ENCODE results near the gene COX7A2L. TPM values are rescaled to one million over a fixed set of nuclear protein-coding genes. Genes with fewer than 3 reads are reported as not detected.

Gene COX7A2L
- total RNA-seq, 1 donor from 2014 or later = 109 TPM

GRCh38 chr2:42392191-42392590, 31.2 kb upstream of the COX7A2L start:
- Histone ChIP-seq H3K4me3 (no peak overlapping the region), H3K9me3 (replicated peaks) (no peaks in the 10 kb centered on the region), H3K27ac (replicated peaks) (no peak overlapping the region), H3K36me3 (no peaks in the 10 kb centered on the region), H3K27me3 (ENCODE audit: low read depth) (peaks cover 5% of the 10 kb centered on the region), H3K4me1 (no peaks in the 10 kb centered on the region)
- no peak for TF ChIP-seq CTCF (IDR thresholded peaks at IDR 0.05; ENCODE audit: borderline replicate concordance)
- intact Hi-C loops (cut with micrococcal nuclease) = no loop called here
- DNase-seq = no peak

- Histone ChIP-seq H3K27me3 (ENCODE audit: low read depth) (peaks cover 5% of the 10 kb centered on the region), H3K9me3 (replicated peaks) (no peaks in the 10 kb centered on the region), H3K27ac (replicated peaks) (no peak overlapping the region), H3K4me3 (no peak overlapping the region), H3K36me3 (no peaks in the 10 kb centered on the region), H3K4me1 (no peaks in the 10 kb centered on the region)
- no peak for DNase-seq
- intact Hi-C loops (cut with micrococcal nuclease) = no loop called here
- TF ChIP-seq CTCF (IDR thresholded peaks at IDR 0.05; ENCODE audit: borderline replicate concordance) = no peak
Measured at GRCh38 chr2:42390401-42390969, 29.5 kb upstream of the COX7A2L start.

GRCh38 chr2:42386682-42387081, 25.7 kb upstream of the COX7A2L start:
- peaks cover 6% of the 10 kb centered on the region for H3K27me3 ChIP-seq (ENCODE audit: low read depth)
- intact Hi-C loops (cut with micrococcal nuclease) = no loop called here
- H3K9me3 ChIP-seq (replicated peaks) = no peaks in the 10 kb centered on the region
- DNase-seq = no peak
- no peaks in the 10 kb centered on the region for H3K36me3 ChIP-seq
- no peaks in the 10 kb centered on the region for H3K4me1 ChIP-seq
- H3K27ac ChIP-seq (replicated peaks) = no peak overlapping the region
- peak; percentile 30 for TF ChIP-seq CTCF (IDR thresholded peaks at IDR 0.05; ENCODE audit: borderline replicate concordance)
- no peak overlapping the region for H3K4me3 ChIP-seq

GRCh38 chr2:42385225-42385624, 24.2 kb upstream of the COX7A2L start:
- H3K4me1 ChIP-seq = no peaks in the 10 kb centered on the region
- H3K36me3 ChIP-seq = no peaks in the 10 kb centered on the region
- intact Hi-C loops (cut with micrococcal nuclease) = no loop called here
- no peak overlapping the region for H3K27ac ChIP-seq (replicated peaks)
- no peak overlapping the region for H3K4me3 ChIP-seq
- TF ChIP-seq CTCF (IDR thresholded peaks at IDR 0.05; ENCODE audit: borderline replicate concordance) = peak; percentile 35
- no peak for DNase-seq
- no peaks in the 10 kb centered on the region for H3K9me3 ChIP-seq (replicated peaks)
- H3K27me3 ChIP-seq (ENCODE audit: low read depth) = peaks cover 12% of the 10 kb centered on the region

GRCh38 chr2:42383855-42384530, 23.0 kb upstream of the COX7A2L start:
- intact Hi-C loops (cut with micrococcal nuclease) = no loop called here
- no peaks in the 10 kb centered on the region for H3K9me3 ChIP-seq (replicated peaks)
- H3K27ac ChIP-seq (replicated peaks) = no peak overlapping the region
- no peaks in the 10 kb centered on the region for H3K4me1 ChIP-seq
- H3K27me3 ChIP-seq (ENCODE audit: low read depth) = peaks cover 12% of the 10 kb centered on the region
- DNase-seq = no peak
- no peak overlapping the region for H3K4me3 ChIP-seq
- H3K36me3 ChIP-seq = no peaks in the 10 kb centered on the region
- TF ChIP-seq CTCF (IDR thresholded peaks at IDR 0.05; ENCODE audit: borderline replicate concordance) = no peak
